ENCODE measurements around the gene PSME1. TPM values are rescaled to one million over a fixed set of nuclear protein-coding genes. Genes with fewer than 3 reads are reported as not detected.

The PSME1 gene
- total and polyA plus RNA-seq, 7 donors: 49.2 to 122 (median 92.6) TPM

- Histone ChIP-seq H3K4me1 (peaks cover 6% of the 10 kb centered on the region), H3K27ac (no peak overlapping the region), H3K36me3 (ENCODE audit: insufficient read depth in 1 of 2, low read depth in 1 of 2) (peaks cover 0 to 3% of the 10 kb centered on the region in 2 donors), H3K4me3 (no peak overlapping the region), H3K9me3 (no peaks in the 10 kb centered on the region), H3K27me3 (ENCODE audit: insufficient read depth in 3 of 3, low read length in 2 of 3) (no peaks in the 10 kb centered on the region)
- intact Hi-C loops (cut with DNase I): loop anchor here in 1 of 2 donors (10.0 kb wide), 1 partner anchor 124 kb away; no protein-coding TSS in a partner anchor
- no peak for ATAC-seq
- no peak for DNase-seq
- no peak for TF ChIP-seq CTCF (IDR thresholded peaks at IDR 0.05)
- WGBS, 3 donors: 55 to 72% (median 60%) methylated on average over 17 of the region's 17 CpGs
These were observed 36.8 kb upstream of the PSME1 start for GRCh38 chr14:24098927-24099813.

- H3K36me3 ChIP-seq (ENCODE audit: insufficient read depth in 1 of 2, low read depth in 1 of 2): peaks cover 0 to 3% of the 10 kb centered on the region in 2 donors
- H3K4me1 ChIP-seq: no peaks in the 10 kb centered on the region
- no peaks in the 10 kb centered on the region for H3K27me3 ChIP-seq (ENCODE audit: insufficient read depth in 3 of 3, low read length in 2 of 3)
- TF ChIP-seq CTCF (IDR thresholded peaks at IDR 0.05): no peak
- DNase-seq (no peak), ATAC-seq (no peak)
- H3K4me3 ChIP-seq: no peak overlapping the region
- H3K27ac ChIP-seq: no peak overlapping the region
- H3K9me3 ChIP-seq: no peaks in the 10 kb centered on the region
- WGBS, 3 donors: 82 to 93% (median 87%) methylated on average over 4 of the region's 4 CpGs
- intact Hi-C loops (cut with DNase I): no loop called here
These were observed 35.6 kb upstream of the PSME1 start for GRCh38 chr14:24100197-24100981.

GRCh38 chr14:24100982-24101494, 35.0 kb upstream of the PSME1 start:
- Histone ChIP-seq H3K9me3 (no peaks in the 10 kb centered on the region), H3K4me3 (no peak overlapping the region), H3K27me3 (ENCODE audit: insufficient read depth in 3 of 3, low read length in 2 of 3) (no peaks in the 10 kb centered on the region), H3K36me3 (ENCODE audit: insufficient read depth in 1 of 2, low read depth in 1 of 2) (peaks cover 0 to 3% of the 10 kb centered on the region in 2 donors), H3K27ac (no peak overlapping the region), H3K4me1 (no peaks in the 10 kb centered on the region)
- DNase-seq: no peak
- no peak for TF ChIP-seq CTCF (IDR thresholded peaks at IDR 0.05)
- intact Hi-C loops (cut with DNase I): no loop called here
- WGBS, 3 donors: 96 to 97% (median 97%) methylated on average over 3 of the region's 3 CpGs
- no peak for ATAC-seq

- TF ChIP-seq CTCF (IDR thresholded peaks at IDR 0.05): no peak
- peaks cover 0 to 3% of the 10 kb centered on the region in 2 donors for H3K36me3 ChIP-seq (ENCODE audit: insufficient read depth in 1 of 2, low read depth in 1 of 2)
- no peaks in the 10 kb centered on the region for H3K9me3 ChIP-seq
- no peak overlapping the region for H3K4me3 ChIP-seq
- H3K4me1 ChIP-seq: no peaks in the 10 kb centered on the region
- 86 to 92% (median 91%) methylated on average over 7 of the region's 7 CpGs for WGBS, 3 donors
- intact Hi-C loops (cut with DNase I): no loop called here
- ATAC-seq: no peak
- H3K27me3 ChIP-seq (ENCODE audit: insufficient read depth in 3 of 3, low read length in 2 of 3): no peaks in the 10 kb centered on the region
- DNase-seq: no peak
- H3K27ac ChIP-seq: no peak overlapping the region
These were observed 33.5 kb upstream of the PSME1 start for GRCh38 chr14:24102357-24103048.

All from psoas muscle (tissue), 8 donors.